Mesenchymal stem cell (in vitro differentiated cells and primary cell): ENCODE results near the gene HSD11B1.

Experiments
- DNase-seq: peaks from one replicate; pipeline ENCODE4 v3.0.0-alpha.2; 2013
- H2AFZ ChIP-seq: one replicate; pipeline ENCODE4 v1.6.1; 2013; ENCODE audit warnings: low read depth, mild to moderate bottlenecking, control low read depth, inconsistent platforms, low read length, moderate library complexity
- H2AK5ac ChIP-seq: 2 replicates; pipeline ENCODE4 v1.6.1; 2013; ENCODE audit warnings: low read length, moderate library complexity, mild to moderate bottlenecking, inconsistent platforms; ENCODE audit not compliant: severe bottlenecking
- H2BK120ac ChIP-seq: one replicate; pipeline ENCODE4 v1.6.1; 2013; ENCODE audit warnings: low read depth, mild to moderate bottlenecking, inconsistent platforms, low read length, moderate library complexity
- H2BK12ac ChIP-seq, 2 experiments: one replicate each; pipeline ENCODE4 v1.6.1; 2013; ENCODE audit warnings: inconsistent platforms in 2 of 2, low read length in 2 of 2, mild to moderate bottlenecking in 2 of 2, moderate library complexity in 2 of 2, control low read depth in 1 of 2
- H2BK15ac ChIP-seq: one replicate; pipeline ENCODE4 v1.6.1; 2013; ENCODE audit warnings: mild to moderate bottlenecking, low read depth, inconsistent platforms; ENCODE audit not compliant: poor library complexity, severe bottlenecking
- H2BK5ac ChIP-seq: 2 replicates; pipeline ENCODE4 v1.6.1; 2013; ENCODE audit warnings: low read depth, mild to moderate bottlenecking, low read length, control low read depth, inconsistent platforms; ENCODE audit not compliant: poor library complexity, severe bottlenecking
- H3K14ac ChIP-seq, 2 experiments: one replicate each; pipeline ENCODE4 v1.6.1; 2013; ENCODE audit warnings: inconsistent platforms in 2 of 2, low read length in 2 of 2, control low read depth in 1 of 2, mild to moderate bottlenecking in 1 of 2, moderate library complexity in 1 of 2
- H3K18ac ChIP-seq, 2 experiments: one replicate each; pipeline ENCODE4 v1.6.1; 2013; ENCODE audit warnings: inconsistent platforms in 2 of 2, low read length in 2 of 2, control low read depth in 1 of 2, low read depth in 1 of 2, mild to moderate bottlenecking in 1 of 2
- H3K23ac ChIP-seq, 2 experiments: one replicate each; pipeline ENCODE4 v1.6.1; 2013; ENCODE audit warnings: inconsistent platforms in 2 of 2, low read length in 2 of 2, mild to moderate bottlenecking in 2 of 2, moderate library complexity in 2 of 2, control low read depth in 1 of 2
- H3K27ac ChIP-seq: 2 replicates; pipeline ENCODE4 v1.5.1; 2013; ENCODE audit warnings: mild to moderate bottlenecking, moderate library complexity, low read length, control low read depth, inconsistent platforms; ENCODE audit not compliant: poor library complexity, severe bottlenecking
- H3K27me3 ChIP-seq, 2 experiments: 2 replicates each; pipeline versions ENCODE4 v1.6.1 to v1.7.0; 2013; ENCODE audit warnings: low read length in 2 of 2, mild to moderate bottlenecking in 2 of 2, moderate library complexity in 2 of 2, control low read depth in 1 of 2, inconsistent platforms in 1 of 2; ENCODE audit not compliant: control insufficient read depth in 1 of 2, insufficient read depth in 1 of 2
- H3K36me3 ChIP-seq, 2 experiments: 2 replicates each; pipeline versions ENCODE4 v1.6.1 to v1.7.0; 2013; ENCODE audit warnings: low read length in 2 of 2, control low read depth in 1 of 2, inconsistent platforms in 1 of 2, low read depth in 1 of 2, mild to moderate bottlenecking in 1 of 2; ENCODE audit not compliant: insufficient read depth in 2 of 2, control insufficient read depth in 1 of 2
- H3K4ac ChIP-seq, 2 experiments: one replicate each; pipeline ENCODE4 v1.6.1; 2013; ENCODE audit warnings: inconsistent platforms in 2 of 2, low read length in 2 of 2, mild to moderate bottlenecking in 2 of 2, moderate library complexity in 2 of 2, control low read depth in 1 of 2, low read depth in 1 of 2
- H3K4me1 ChIP-seq: 2 replicates; pipeline ENCODE4 v1.6.1; 2013; ENCODE audit warnings: low read depth, low read length, control low read depth; ENCODE audit not compliant: control insufficient read depth, insufficient read depth
- H3K4me2 ChIP-seq: 2 replicates; pipeline ENCODE4 v1.6.1; 2013; ENCODE audit warnings: low read length, mild to moderate bottlenecking, inconsistent platforms; ENCODE audit not compliant: poor library complexity, severe bottlenecking
- H3K4me3 ChIP-seq, 2 experiments: 2 replicates each; pipeline versions ENCODE4 v1.5.1 to v1.7.0; 2013; ENCODE audit warnings: low read length in 2 of 2, mild to moderate bottlenecking in 2 of 2, control low read depth in 1 of 2, low read depth in 1 of 2; ENCODE audit not compliant: insufficient read depth in 1 of 2
- H3K79me1 ChIP-seq: replicated peaks from 2 replicates; pipeline ENCODE4 v1.6.1; 2013; ENCODE audit warnings: mild to moderate bottlenecking, control low read depth, low read length, inconsistent platforms; ENCODE audit not compliant: poor library complexity, severe bottlenecking
- H3K9ac ChIP-seq: 2 replicates; pipeline ENCODE4 v1.7.0; 2013; ENCODE audit warnings: mild to moderate bottlenecking, low read length, moderate library complexity
- H3K9me3 ChIP-seq: 2 replicates; pipeline ENCODE4 v1.7.0; 2013; ENCODE audit warnings: mild to moderate bottlenecking, low read length; ENCODE audit not compliant: control insufficient read depth
- H4K8ac ChIP-seq: one replicate; pipeline ENCODE4 v1.6.1; 2013; ENCODE audit warnings: inconsistent platforms, mild to moderate bottlenecking, low read length, moderate library complexity
- H4K91ac ChIP-seq: one replicate; pipeline ENCODE4 v1.6.1; 2013; ENCODE audit warnings: mild to moderate bottlenecking, low read length, inconsistent platforms
- WGBS: methylation state at CpG from one replicate; pipeline ENCODE4 v1.1.7; 2013; ENCODE audit warnings: mixed read lengths; 5-methylcytosine and 5-hydroxymethylcytosine counted together

The HSD11B1 gene

DNA sequence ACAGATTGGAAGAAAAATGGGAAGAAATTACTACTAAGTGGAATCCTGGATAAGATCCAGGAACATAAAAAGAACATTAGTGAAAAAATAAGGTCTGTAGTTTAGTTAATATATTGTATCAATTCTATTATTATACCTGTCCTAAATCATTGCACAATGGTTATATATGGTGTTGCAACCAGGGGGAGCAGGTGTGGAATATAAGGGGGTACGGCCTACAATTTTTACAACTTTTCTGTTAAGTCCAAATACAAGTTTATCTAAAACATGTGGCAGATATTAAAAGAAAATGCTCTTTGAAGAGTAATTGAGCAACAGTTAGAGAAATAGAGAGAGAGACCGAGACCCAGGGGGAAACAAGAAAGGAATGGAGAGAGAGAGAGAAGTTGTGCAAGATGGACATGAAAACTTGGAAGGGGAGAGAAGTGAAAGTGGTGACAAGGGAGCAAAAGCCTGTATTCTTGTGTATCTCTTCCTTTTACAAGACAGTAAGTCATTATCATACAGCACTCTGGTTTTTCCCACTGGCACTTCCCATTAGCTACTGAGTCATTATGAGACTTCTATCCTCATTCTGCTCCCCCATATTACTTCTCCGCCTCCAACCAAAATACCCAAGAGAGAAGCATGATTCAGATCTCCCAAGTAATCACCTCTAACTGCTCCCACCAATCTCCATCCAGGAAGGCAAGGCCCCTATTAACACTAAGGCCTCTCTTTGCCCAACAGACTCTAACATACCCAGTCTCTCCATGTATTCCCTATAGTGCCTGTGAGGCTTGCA is 29.0 kb downstream of the HSD11B1 start:
- H3K4me3 ChIP-seq = peak overlapping the region in 1 of 2 experiments; percentile 10
- H3K36me3 ChIP-seq = no peaks in the 10 kb centered on the region
- H2BK5ac ChIP-seq = no peak overlapping the region
- no peak overlapping the region for H3K4ac ChIP-seq
- 81% methylated on average over 2 of the region's 3 CpGs for WGBS
- H2BK12ac ChIP-seq = no peak overlapping the region
- H2BK15ac ChIP-seq = no peak overlapping the region
- no peak for DNase-seq
- no peaks in the 10 kb centered on the region for H3K9me3 ChIP-seq
- no peaks in the 10 kb centered on the region for H3K4me1 ChIP-seq
- no peaks in the 10 kb centered on the region for H3K79me1 ChIP-seq
- H3K27me3 ChIP-seq = peaks cover 0 to 20% of the 10 kb centered on the region in 2 experiments
- no peak overlapping the region for H2AFZ ChIP-seq
- H3K18ac ChIP-seq = no peak overlapping the region
- H2AK5ac ChIP-seq = no peak overlapping the region
- H3K9ac ChIP-seq = peak overlapping the region; percentile 5
- H3K14ac ChIP-seq = no peak overlapping the region
- H3K27ac ChIP-seq = no peak overlapping the region
- H4K8ac ChIP-seq = no peak overlapping the region
- H3K23ac ChIP-seq = no peak overlapping the region
- no peak overlapping the region for H4K91ac ChIP-seq
- no peak overlapping the region for H3K4me2 ChIP-seq
- H2BK120ac ChIP-seq = no peak overlapping the region

- Histone ChIP-seq H3K36me3 (no peaks in the 10 kb centered on the region), H4K91ac (no peak overlapping the region), H3K9me3 (no peaks in the 10 kb centered on the region), H4K8ac (no peak overlapping the region), H3K4me3 (no peak overlapping the region), H3K4ac (no peak overlapping the region), H2BK12ac (no peak overlapping the region), H3K9ac (no peak overlapping the region), H2BK5ac (no peak overlapping the region), H3K27me3 (peaks cover 0 to 20% of the 10 kb centered on the region in 2 experiments), H2BK120ac (no peak overlapping the region), H3K4me2 (no peak overlapping the region), H2AFZ (no peak overlapping the region), H3K27ac (no peak overlapping the region), H3K14ac (no peak overlapping the region), H3K23ac (no peak overlapping the region), H3K4me1 (no peaks in the 10 kb centered on the region), H3K18ac (no peak overlapping the region), H2AK5ac (no peak overlapping the region), H2BK15ac (no peak overlapping the region), H3K79me1 (no peaks in the 10 kb centered on the region)
- 81% methylated on average over 2 of the region's 3 CpGs for WGBS
- no peak for DNase-seq
Observed at GRCh38 chr1:209736490-209737117, 32.0 kb downstream of the HSD11B1 start.

DNA sequence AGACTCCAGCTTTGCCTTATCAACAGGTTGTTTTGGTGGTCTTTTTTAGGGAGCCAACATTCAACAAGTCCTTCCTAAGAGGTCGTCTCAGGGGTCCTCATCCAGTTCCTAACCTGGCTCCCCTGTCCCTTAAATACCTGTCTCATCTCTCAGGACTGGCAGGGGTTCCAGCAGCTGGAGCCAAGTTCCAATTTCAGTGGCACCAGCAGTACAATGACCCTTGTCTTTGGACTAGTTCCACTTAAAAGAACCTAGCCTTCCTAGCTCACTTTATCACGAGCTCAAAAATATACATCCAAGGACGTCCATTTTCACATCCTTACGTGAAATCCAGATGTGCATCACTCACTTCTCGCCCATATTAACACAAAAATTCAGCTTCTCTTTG is 32.5 kb downstream of the HSD11B1 start:
- 77% methylated on average over 4 of the region's 5 CpGs for WGBS
- DNase-seq = no peak

DNA sequence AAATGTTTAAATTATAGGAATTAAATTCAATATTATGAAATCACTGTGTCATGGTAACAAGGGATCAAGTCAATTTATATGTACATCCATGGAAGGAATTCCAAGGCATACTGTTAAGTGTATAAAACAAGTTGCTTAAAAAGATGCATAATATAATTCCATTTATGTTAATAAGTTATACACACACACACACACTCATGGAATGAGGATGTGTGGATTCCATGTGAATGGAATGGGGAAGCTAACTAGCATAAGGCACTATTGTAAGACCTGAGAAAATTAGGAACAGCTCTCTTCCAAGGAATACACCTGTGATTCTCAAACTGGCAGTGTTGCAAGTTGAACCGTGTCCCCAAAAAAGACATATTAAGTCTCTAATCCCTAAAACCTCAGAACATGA is 33.6 kb downstream of the HSD11B1 start:
- WGBS = no CpG with 5 or more reads among the region's 1 CpG

More for the DNA sequence above, 32.5 kb downstream of the HSD11B1 start:
- Histone ChIP-seq H2BK15ac (no peak overlapping the region), H4K8ac (no peak overlapping the region), H3K27ac (no peak overlapping the region), H4K91ac (no peak overlapping the region), H3K4me2 (no peak overlapping the region), H2AFZ (no peak overlapping the region), H3K4me3 (no peak overlapping the region), H2AK5ac (no peak overlapping the region), H2BK120ac (no peak overlapping the region), H3K27me3 (peaks cover 0 to 20% of the 10 kb centered on the region in 2 experiments), H3K4ac (no peak overlapping the region), H3K36me3 (no peaks in the 10 kb centered on the region), H2BK12ac (no peak overlapping the region), H3K14ac (no peak overlapping the region), H3K23ac (no peak overlapping the region), H3K4me1 (no peaks in the 10 kb centered on the region), H3K18ac (no peak overlapping the region), H3K9me3 (no peaks in the 10 kb centered on the region), H2BK5ac (no peak overlapping the region), H3K9ac (no peak overlapping the region), H3K79me1 (no peaks in the 10 kb centered on the region)

More for the DNA sequence above, 33.6 kb downstream of the HSD11B1 start:
- Histone ChIP-seq H3K4me2 (no peak overlapping the region), H2BK120ac (no peak overlapping the region), H3K9ac (no peak overlapping the region), H3K14ac (no peak overlapping the region), H4K8ac (no peak overlapping the region), H2AK5ac (no peak overlapping the region), H3K36me3 (no peaks in the 10 kb centered on the region), H4K91ac (no peak overlapping the region), H3K4ac (no peak overlapping the region), H3K27ac (no peak overlapping the region), H2BK5ac (no peak overlapping the region), H3K27me3 (peaks cover 0 to 20% of the 10 kb centered on the region in 2 experiments), H3K4me1 (peaks cover 4% of the 10 kb centered on the region), H3K4me3 (no peak overlapping the region), H3K9me3 (no peaks in the 10 kb centered on the region), H2BK15ac (no peak overlapping the region), H3K23ac (no peak overlapping the region), H3K79me1 (no peaks in the 10 kb centered on the region), H2AFZ (no peak overlapping the region), H2BK12ac (no peak overlapping the region), H3K18ac (no peak overlapping the region)
- DNase-seq = no peak
